ENCODE results near the gene GABRR1. TPM values are rescaled to one million over a fixed set of nuclear protein-coding genes. Genes with fewer than 3 reads are reported as not detected.

The GABRR1 gene
- total and polyA plus RNA-seq, 2 experiments from 2014 or later = 0.27 to 0.60 TPM

GRCh38 chr6:89194559-89194958 lies 22.6 kb downstream of the GABRR1 start:
- TF ChIP-seq EZH2 (IDR thresholded peaks at IDR 0.05; ENCODE audit: borderline replicate concordance) (no peak), EZH2phosphoT487 (IDR thresholded peaks at IDR 0.05; ENCODE audit: low read depth, severe bottlenecking, unreplicated experiment) (no peak), CTCF (IDR thresholded peaks at IDR 0.05; ENCODE audit: poor library complexity) (no peak)
- Histone ChIP-seq H3K9me3 (ENCODE audit: low read depth) (no peaks in the 10 kb centered on the region), H3K4me2 (no peak overlapping the region)

GRCh38 chr6:89190741-89191140 lies 26.4 kb downstream of the GABRR1 start:
- H3K9me3 ChIP-seq (ENCODE audit: low read depth) = no peaks in the 10 kb centered on the region
- no peak overlapping the region for H3K4me2 ChIP-seq
- DNase-seq (ENCODE audit: low spot score) = no peak
- H3K4me1 ChIP-seq (ENCODE audit: insufficient read depth) = no peaks in the 10 kb centered on the region
- TF ChIP-seq EZH2 (IDR thresholded peaks at IDR 0.05; ENCODE audit: borderline replicate concordance) = no peak
- TF ChIP-seq EZH2phosphoT487 (IDR thresholded peaks at IDR 0.05; ENCODE audit: low read depth, severe bottlenecking, unreplicated experiment) = no peak
- TF ChIP-seq CTCF (IDR thresholded peaks at IDR 0.05; ENCODE audit: poor library complexity) = no peak
- no peaks in the 10 kb centered on the region for H4K20me1 ChIP-seq (ENCODE audit: insufficient read depth, poor library complexity, severe bottlenecking)
- no peak overlapping the region for H3K27ac ChIP-seq
- H3K4me3 ChIP-seq = no peak overlapping the region
- H3K36me3 ChIP-seq (replicated peaks; ENCODE audit: insufficient read depth, low read depth) = no peaks in the 10 kb centered on the region
- no peak overlapping the region for H2AFZ ChIP-seq
- no peaks in the 10 kb centered on the region for H3K79me2 ChIP-seq
- H3K27me3 ChIP-seq = no peaks in the 10 kb centered on the region
- no peaks in the 10 kb centered on the region for H3K9me2 ChIP-seq (replicated peaks; ENCODE audit: insufficient read depth)
- 80% methylated on average over 5 of the region's 5 CpGs for WGBS (ENCODE audit: low lambda C conversion rate, missing lambda C conversion rate)

More at GRCh38 chr6:89194559-89194958, 22.6 kb downstream of the GABRR1 start:
- 88% methylated on average over 1 of the region's 1 CpG for WGBS (ENCODE audit: low lambda C conversion rate, missing lambda C conversion rate)
- Histone ChIP-seq H3K4me3 (no peak overlapping the region), H3K27me3 (no peaks in the 10 kb centered on the region), H3K4me1 (ENCODE audit: insufficient read depth) (no peaks in the 10 kb centered on the region), H3K79me2 (no peaks in the 10 kb centered on the region), H4K20me1 (ENCODE audit: insufficient read depth, poor library complexity, severe bottlenecking) (no peaks in the 10 kb centered on the region), H3K27ac (no peak overlapping the region), H2AFZ (no peak overlapping the region), H3K9me2 (replicated peaks; ENCODE audit: insufficient read depth) (no peaks in the 10 kb centered on the region), H3K36me3 (replicated peaks; ENCODE audit: insufficient read depth, low read depth) (no peaks in the 10 kb centered on the region)
- no peak for DNase-seq (ENCODE audit: low spot score)

- Histone ChIP-seq H3K79me2 (no peaks in the 10 kb centered on the region), H3K36me3 (replicated peaks; ENCODE audit: insufficient read depth, low read depth) (no peaks in the 10 kb centered on the region), H3K4me1 (ENCODE audit: insufficient read depth) (no peaks in the 10 kb centered on the region), H4K20me1 (ENCODE audit: insufficient read depth, poor library complexity, severe bottlenecking) (no peaks in the 10 kb centered on the region), H3K27me3 (no peaks in the 10 kb centered on the region), H3K9me3 (ENCODE audit: low read depth) (no peaks in the 10 kb centered on the region), H3K4me2 (no peak overlapping the region), H3K27ac (no peak overlapping the region), H3K4me3 (no peak overlapping the region), H3K9me2 (replicated peaks; ENCODE audit: insufficient read depth) (no peaks in the 10 kb centered on the region), H2AFZ (no peak overlapping the region)
- 97% methylated on average over 5 of the region's 5 CpGs for WGBS (ENCODE audit: low lambda C conversion rate, missing lambda C conversion rate)
- TF ChIP-seq CTCF (IDR thresholded peaks at IDR 0.05; ENCODE audit: poor library complexity) (no peak), EZH2phosphoT487 (IDR thresholded peaks at IDR 0.05; ENCODE audit: low read depth, severe bottlenecking, unreplicated experiment) (no peak), EZH2 (IDR thresholded peaks at IDR 0.05; ENCODE audit: borderline replicate concordance) (no peak)
- no peak for DNase-seq (ENCODE audit: low spot score)
These were observed 29.7 kb downstream of the GABRR1 start for GRCh38 chr6:89187504-89187903.

- H4K20me1 ChIP-seq (ENCODE audit: insufficient read depth, poor library complexity, severe bottlenecking) = no peaks in the 10 kb centered on the region
- no peak overlapping the region for H3K4me3 ChIP-seq
- no peak overlapping the region for H3K27ac ChIP-seq
- H3K36me3 ChIP-seq (replicated peaks; ENCODE audit: insufficient read depth, low read depth) = no peaks in the 10 kb centered on the region
- H2AFZ ChIP-seq = no peak overlapping the region
- no peaks in the 10 kb centered on the region for H3K4me1 ChIP-seq (ENCODE audit: insufficient read depth)
- H3K4me2 ChIP-seq = no peak overlapping the region
- peak; percentile 10 for DNase-seq (ENCODE audit: low spot score)
- TF ChIP-seq EZH2phosphoT487 (IDR thresholded peaks at IDR 0.05; ENCODE audit: low read depth, severe bottlenecking, unreplicated experiment) (no peak), CTCF (IDR thresholded peaks at IDR 0.05; ENCODE audit: poor library complexity) (no peak), EZH2 (IDR thresholded peaks at IDR 0.05; ENCODE audit: borderline replicate concordance) (no peak)
- 92% methylated on average over 2 of the region's 2 CpGs for WGBS (ENCODE audit: low lambda C conversion rate, missing lambda C conversion rate)
- no peaks in the 10 kb centered on the region for H3K27me3 ChIP-seq
- no peaks in the 10 kb centered on the region for H3K9me3 ChIP-seq (ENCODE audit: low read depth)
- no peaks in the 10 kb centered on the region for H3K79me2 ChIP-seq
- H3K9me2 ChIP-seq (replicated peaks; ENCODE audit: insufficient read depth) = no peaks in the 10 kb centered on the region
These were observed 30.4 kb downstream of the GABRR1 start for GRCh38 chr6:89186762-89187161.

All from hepatocyte (in vitro differentiated cells).